H1 (cell line): ENCODE data around the gene CDC42EP1. TPM values are rescaled to one million over a fixed set of nuclear protein-coding genes. Genes with fewer than 3 reads are reported as not detected.

Experiments
- CTCF ChIA-PET: fragments of 300-600 bp; sonication (Branson Sonifier 250); formaldehyde crosslinking; loops from one replicate; lab custom pipeline; 2021; ENCODE audit not compliant: partially characterized antibody; lab: Charles Lee
- POLR2A ChIA-PET: fragments of 300-600 bp; sonication (Branson Sonifier 250); formaldehyde crosslinking; loops from one replicate; lab custom pipeline; 2021; ENCODE audit warnings: inconsistent platforms; ENCODE audit not compliant: partially characterized antibody; lab: Charles Lee
- DNase-seq, 2 experiments: peaks; one replicate each; pipeline versions ENCODE4 v3.0.0 to v3.0.0-alpha.2; 2010 to 2022; ENCODE audit warnings: low spot score in 2 of 2, low read depth in 1 of 2, mixed read lengths in 1 of 2
- FAIRE-seq: peaks from 2 replicates; lab custom pipeline; 2011; peaks lifted over from hg19 to GRCh38; lab: Jason Lieb, UNC
- H2AFZ ChIP-seq: 2 replicates; pipeline ENCODE4 v1.8.1; 2012; ENCODE audit warnings: low read length, inconsistent platforms
- H2AK5ac ChIP-seq: 2 replicates; pipeline ENCODE4 v1.6.1; 2013; ENCODE audit warnings: low read depth, low read length
- H2BK120ac ChIP-seq: replicated peaks from 2 replicates; pipeline ENCODE3; 2013; ENCODE audit warnings: low read depth, low read length, inconsistent platforms
- H2BK12ac ChIP-seq: 2 replicates; pipeline ENCODE4 v1.6.1; 2013; ENCODE audit warnings: low read depth, low read length
- H2BK15ac ChIP-seq: 2 replicates; pipeline ENCODE4 v1.6.1; 2013; ENCODE audit warnings: low read length
- H2BK20ac ChIP-seq: 2 replicates; pipeline ENCODE4 v1.6.1; 2013; ENCODE audit warnings: low read length
- H2BK5ac ChIP-seq: 2 replicates; pipeline ENCODE4 v1.6.1; 2013; ENCODE audit warnings: low read depth, low read length
- H3K14ac ChIP-seq: 2 replicates; pipeline ENCODE4 v1.6.1; 2013; ENCODE audit warnings: inconsistent platforms; ENCODE audit not compliant: insufficient read length
- H3K18ac ChIP-seq: 2 replicates; pipeline ENCODE4 v1.6.1; 2013; ENCODE audit warnings: low read length; ENCODE audit errors: extremely low read depth
- H3K23ac ChIP-seq: 2 replicates; pipeline ENCODE4 v1.6.1; 2013; ENCODE audit warnings: inconsistent platforms; ENCODE audit not compliant: insufficient read length
- H3K23me2 ChIP-seq: 2 replicates; pipeline ENCODE4 v1.6.1; 2013; ENCODE audit warnings: low read depth, low read length
- H3K27ac ChIP-seq: 2 replicates; pipeline ENCODE4 v1.6.1; 2011; ENCODE audit warnings: low read depth, low read length, inconsistent platforms
- H3K27me3 ChIP-seq, 4 experiments: replicated peaks in 1 of 4; 1 replicate in 1 of 4; 2 replicates in 3 of 4; pipeline versions ENCODE4 v1.6.1 to v1.8.1; 2011 to 2013; ENCODE audit warnings: low read length in 3 of 4, mild to moderate bottlenecking in 3 of 4, inconsistent platforms in 2 of 4, mixed read lengths in 2 of 4, moderate library complexity in 1 of 4; ENCODE audit not compliant: control insufficient read depth in 3 of 4, insufficient read depth in 3 of 4; ENCODE audit errors: extremely low read depth in 1 of 4
- H3K36me3 ChIP-seq, 4 experiments: 2 replicates each; pipeline versions ENCODE4 v1.6.1 to v1.8.1; 2011 to 2013; ENCODE audit warnings: mild to moderate bottlenecking in 4 of 4, low read length in 3 of 4, moderate library complexity in 2 of 4, control low read depth in 1 of 4, inconsistent platforms in 1 of 4; ENCODE audit not compliant: insufficient read depth in 4 of 4, control insufficient read depth in 2 of 4
- H3K4ac ChIP-seq: replicated peaks from 2 replicates; pipeline ENCODE3; 2013; ENCODE audit warnings: low read length, low read depth, mixed read lengths, inconsistent platforms; ENCODE audit not compliant: insufficient read length
- H3K4me1 ChIP-seq, 4 experiments: replicated peaks in 1 of 4; 1 replicate in 1 of 4; 2 replicates in 3 of 4; pipeline versions ENCODE4 v1.6.1 to v1.8.1; 2011 to 2013; ENCODE audit warnings: low read length in 3 of 4, inconsistent platforms in 2 of 4, mixed read lengths in 1 of 4; ENCODE audit not compliant: insufficient read depth in 4 of 4, control insufficient read depth in 3 of 4
- H3K4me2 ChIP-seq, 2 experiments: 2 replicates each; pipeline versions ENCODE4 v1.6.1 to v1.8.1; 2011 to 2013; ENCODE audit warnings: low read depth in 2 of 2, low read length in 2 of 2, control low read depth in 1 of 2, inconsistent platforms in 1 of 2, mild to moderate bottlenecking in 1 of 2; ENCODE audit not compliant: insufficient read depth in 1 of 2
- H3K4me3 ChIP-seq, 4 experiments: fragments of 200-600, 300-600 bp in 1 of 4; sonication (generic), shearing (Covaris generic), sonication (Bioruptor Twin) in 1 of 4; 2 replicates each; pipeline versions ENCODE4 v1.5.1 to v1.8.1; 2011 to 2016; ENCODE audit warnings: low read length in 4 of 4, low read depth in 3 of 4, control low read depth in 2 of 4, inconsistent platforms in 2 of 4, mild to moderate bottlenecking in 2 of 4, mixed read lengths in 1 of 4, moderate library complexity in 1 of 4; ENCODE audit not compliant: insufficient read depth in 2 of 4; ENCODE audit errors: extremely low read depth in 1 of 4
- H3K56ac ChIP-seq: replicated peaks from 2 replicates; pipeline ENCODE3; 2013; ENCODE audit warnings: low read depth, mild to moderate bottlenecking, mixed read lengths, low read length, inconsistent platforms; ENCODE audit not compliant: insufficient read length
- H3K79me1 ChIP-seq: 2 replicates; pipeline ENCODE4 v1.6.1; 2013; ENCODE audit warnings: low read depth, low read length, control low read depth
- H3K79me2 ChIP-seq, 2 experiments: 2 replicates each; pipeline versions ENCODE4 v1.6.1 to v1.8.1; 2012 to 2013; ENCODE audit warnings: low read length in 2 of 2, mild to moderate bottlenecking in 2 of 2, inconsistent platforms in 1 of 2; ENCODE audit not compliant: insufficient read depth in 2 of 2, control insufficient read depth in 1 of 2
- H3K9ac ChIP-seq, 4 experiments: replicated peaks in 1 of 4; 1 replicate in 1 of 4; 2 replicates in 3 of 4; pipeline versions ENCODE4 v1.6.1 to v1.8.1; 2011 to 2013; ENCODE audit warnings: low read depth in 3 of 4, low read length in 3 of 4, control low read depth in 2 of 4, mild to moderate bottlenecking in 2 of 4, moderate library complexity in 2 of 4, inconsistent platforms in 1 of 4; ENCODE audit errors: extremely low read depth in 1 of 4
- H3K9me3 ChIP-seq, 2 experiments: 2 replicates each; pipeline versions ENCODE4 v1.6.1 to v1.8.1; 2012 to 2013; ENCODE audit warnings: mild to moderate bottlenecking in 2 of 2, moderate library complexity in 2 of 2, control low read depth in 1 of 2, inconsistent platforms in 1 of 2, low read depth in 1 of 2, low read length in 1 of 2, mixed read lengths in 1 of 2; ENCODE audit not compliant: insufficient read depth in 2 of 2
- H4K20me1 ChIP-seq, 2 experiments: replicated peaks in 1 of 2; 2 replicates each; pipeline versions ENCODE3 to v1.8.1; 2011 to 2013; ENCODE audit warnings: inconsistent platforms in 2 of 2, low read length in 2 of 2, mild to moderate bottlenecking in 1 of 2; ENCODE audit not compliant: insufficient read depth in 2 of 2, control insufficient read depth in 1 of 2
- H4K5ac ChIP-seq: 2 replicates; pipeline ENCODE4 v1.6.1; 2013; ENCODE audit warnings: low read length, low read depth, mixed read lengths, inconsistent platforms; ENCODE audit not compliant: insufficient read length
- H4K8ac ChIP-seq: 2 replicates; pipeline ENCODE4 v1.8.0; 2013; ENCODE audit warnings: mild to moderate bottlenecking, moderate library complexity, low read length, inconsistent platforms; ENCODE audit not compliant: insufficient read depth; ENCODE audit errors: extremely low read depth
- H4K91ac ChIP-seq: replicated peaks from 2 replicates; pipeline ENCODE3; 2013; ENCODE audit warnings: low read length, mixed read lengths, inconsistent platforms; ENCODE audit not compliant: insufficient read length
- CBX5 ChIP-seq: fragments of 300-800, 300-1000 bp; sonication (generic); IDR thresholded peaks from 2 replicates; pipeline ENCODE4 v1.7.1; 2016; ENCODE audit warnings: antibody characterized with exemption, low read length, low read depth
- HDAC2 ChIP-seq, 2 experiments: fragments of 300-600 bp in 1 of 2; sonication (generic) in 1 of 2; IDR thresholded peaks; 2 replicates each; pipeline ENCODE4 v1.6.1; 2011 to 2012; ENCODE audit warnings: low read depth in 2 of 2, low read length in 2 of 2, mild to moderate bottlenecking in 2 of 2, moderate library complexity in 2 of 2, borderline replicate concordance in 1 of 2, inconsistent platforms in 1 of 2
- HDAC6 ChIP-seq: IDR thresholded peaks from one replicate; pipeline ENCODE4 v1.7.1; 2012; ENCODE audit warnings: low read depth, mild to moderate bottlenecking, inconsistent platforms, low read length, moderate library complexity
- JUND ChIP-seq: IDR thresholded peaks from 2 replicates; pipeline ENCODE4 v1.6.1; 2011; ENCODE audit warnings: mild to moderate bottlenecking, improper control_type of control experiment, low read length
- RAD21 ChIP-seq, 2 experiments: IDR thresholded peaks in 1 of 2; conservative IDR thresholded peaks in 1 of 2; 2 replicates each; pipeline ENCODE4 v1.6.1; 2011; ENCODE audit warnings: low read depth in 2 of 2, low read length in 2 of 2, improper control_type of control experiment in 1 of 2, inconsistent platforms in 1 of 2, mild to moderate bottlenecking in 1 of 2, moderate library complexity in 1 of 2
- RFX5 ChIP-seq: IDR thresholded peaks from 2 replicates; pipeline ENCODE4 v1.6.1; 2011; ENCODE audit warnings: low read depth, low read length, improper control_type of control experiment, borderline replicate concordance
- SAP30 ChIP-seq: fragments of 300-600 bp; sonication (generic); IDR thresholded peaks from 2 replicates; pipeline ENCODE4 v1.7.1; 2012; ENCODE audit warnings: low read length, moderate library complexity, mild to moderate bottlenecking, inconsistent platforms; ENCODE audit not compliant: insufficient read depth, insufficient replicate concordance
- SIRT6 ChIP-seq: IDR thresholded peaks from one replicate; pipeline ENCODE4 v1.7.1; 2012; ENCODE audit warnings: low read length, inconsistent platforms
- WGBS, 2 experiments: shearing (Covaris generic) in 1 of 2; methylation state at CpG; one replicate each; pipeline versions ENCODE4 v1.1.6 to v1.1.7; 2013 to 2015; ENCODE audit warnings: low lambda C conversion rate in 2 of 2, mixed read lengths in 2 of 2, inconsistent platforms in 1 of 2, low coverage in 1 of 2, missing lambda C conversion rate in 1 of 2; ENCODE audit not compliant: insufficient replicate concordance in 2 of 2, insufficient coverage in 1 of 2, insufficient read length in 1 of 2; ENCODE audit errors: extremely low coverage in 1 of 2, missing lambda C conversion rate in 1 of 2; 5-methylcytosine and 5-hydroxymethylcytosine counted together
- polyA plus RNA-seq, 7 experiments: library from polyadenylated mRNA; depleted of rRNA in 3 of 7; stranded (reverse) in 5 of 7; unstranded in 2 of 7; fragments of >200 nt in 5 of 7; fragments of 200-250 nt in 2 of 7; gene quantifications; 1 replicate in 5 of 7; 2 replicates in 1 of 7; 4 replicates in 1 of 7; pipeline versions ENCODE4 v1.2.1 to v1.2.3, GENCODE V29; 2011 to 2013; ENCODE audit warnings: missing spikeins in 2 of 7, mixed read lengths in 2 of 7
- total RNA-seq: library from RNA; stranded (reverse); fragmentation: NEBNext Ultra II Directional; extraction: Animal tissue kit (Norgen Biotek cat#: 25700); gene quantifications from 2 replicates; pipeline ENCODE4 v1.2.1, GENCODE V29; 2021
- TF ChIP-seq, protein P1 (sequence below): IDR thresholded peaks from 2 replicates; pipeline ENCODE4 v1.6.1; 2012; ENCODE audit warnings: inconsistent platforms
- TF ChIP-seq, protein P2 (sequence below): IDR thresholded peaks from 2 replicates; pipeline ENCODE4 v1.6.1; 2012; ENCODE audit warnings: inconsistent platforms
- TF ChIP-seq, protein P3 (sequence below): IDR thresholded peaks from 2 replicates; pipeline ENCODE4 v1.6.1; 2011; ENCODE audit warnings: low read length, improper control_type of control experiment

CDC42EP1 gene
- total and polyA plus RNA-seq, 2 of the 8 experiments (the other 6 are each of a cell fraction or from before 2014, with no cell fraction given), result 8.3 to 11.2 TPM

DNA sequence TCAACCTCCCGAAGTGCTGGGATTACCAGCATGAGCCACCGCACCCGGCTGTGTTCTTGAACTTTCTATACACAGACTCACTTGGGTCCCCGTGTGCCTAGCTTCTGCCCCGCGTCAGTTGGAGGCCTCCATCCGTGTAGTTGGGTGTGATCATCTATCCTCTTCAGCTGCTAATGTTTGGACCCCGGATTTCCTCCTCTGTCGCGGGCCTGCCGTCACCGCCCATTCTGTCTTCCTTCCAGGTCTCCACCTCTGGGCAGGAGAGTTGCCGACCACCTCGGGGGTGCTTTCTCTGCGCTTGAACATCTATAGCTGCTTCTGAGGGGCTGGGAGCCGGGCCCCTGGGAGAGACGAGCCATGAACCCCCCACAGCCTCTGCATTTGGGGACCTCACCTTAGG lies 5.5 kb downstream of the CDC42EP1 start:
- peaks cover 6 to 12% (median 8%) of the 10 kb centered on the region in 4 experiments; a peak in 6 of 7 replicates for H3K27me3 ChIP-seq
- no peak overlapping the region for H3K4me3 ChIP-seq
- H3K56ac ChIP-seq, result no peak overlapping the region
- H3K9ac ChIP-seq, result no peak overlapping the region
- H3K4ac ChIP-seq, result no peak overlapping the region
- H3K4me2 ChIP-seq, result no peak overlapping the region
- no peak for FAIRE-seq
- no peak overlapping the region; the same call in 1 of the 2 replicates for H3K18ac ChIP-seq
- no peak overlapping the region for H2BK20ac ChIP-seq
- no peaks in the 10 kb centered on the region for H3K79me1 ChIP-seq
- no peak overlapping the region for H3K14ac ChIP-seq
- DNase-seq, result no peak
- H2BK120ac ChIP-seq, result no peak overlapping the region
- no peak overlapping the region for H2AFZ ChIP-seq
- H3K27ac ChIP-seq, result no peak overlapping the region
- no peak overlapping the region for H2BK15ac ChIP-seq
- POLR2A ChIA-PET, result interaction anchor here (1.0 to 12.2 kb wide), 5 partner anchors 9 to 120 kb away, joined by 3 to 198 read pairs (median 3); partner anchors contain the start of gene NOL12
- H2BK5ac ChIP-seq, result no peak overlapping the region
- no peak overlapping the region for H4K5ac ChIP-seq
- no peak overlapping the region for H2BK12ac ChIP-seq
- H3K23me2 ChIP-seq, result peaks cover 8% of the 10 kb centered on the region; the same call in 1 of the 2 replicates
- no peaks in the 10 kb centered on the region for H3K36me3 ChIP-seq
- no peak overlapping the region for H4K91ac ChIP-seq
- H3K79me2 ChIP-seq, result no peaks in the 10 kb centered on the region
- H3K9me3 ChIP-seq, result no peaks in the 10 kb centered on the region
- H4K8ac ChIP-seq, result no peak overlapping the region
- no peak overlapping the region for H2AK5ac ChIP-seq
- no peak overlapping the region for H3K23ac ChIP-seq
- 80% methylated on average over 15 of the region's 17 CpGs; no CpG with 5 or more reads in 1 of the 2 experiments for WGBS, 2 experiments
- no peaks in the 10 kb centered on the region for H4K20me1 ChIP-seq
- peaks cover 13 to 47% (median 27%) of the 10 kb centered on the region in 4 experiments for H3K4me1 ChIP-seq
- CTCF ChIA-PET, result interaction anchor here (0.6 to 39.4 kb wide), 17 partner anchors 9 to 297 kb away, joined by 3 to 1347 read pairs (median 15); partner anchors contain the start of genes GGA1, LGALS2 and MFNG
- TF ChIP-seq HDAC2 (IDR thresholded peaks at IDR 0.05; ENCODE audit: borderline replicate concordance in 1 of 2, low read depth in 2 of 2, low read length in 2 of 2) (no peak), HDAC6 (no peak), JUND (no peak), CBX5 (no peak), SIRT6 (no peak), RAD21 (IDR thresholded peaks at IDR 0.05 in 1 of 2, conservative IDR thresholded peaks at IDR 0.05 in 1 of 2; ENCODE audit: low read depth in 2 of 2, low read length in 2 of 2) (no peak), SAP30 (no peak), RFX5 (no peak)
- TF ChIP-seq, protein P1, sequence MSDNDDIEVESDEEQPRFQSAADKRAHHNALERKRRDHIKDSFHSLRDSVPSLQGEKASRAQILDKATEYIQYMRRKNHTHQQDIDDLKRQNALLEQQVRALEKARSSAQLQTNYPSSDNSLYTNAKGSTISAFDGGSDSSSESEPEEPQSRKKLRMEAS, result no peak
- TF ChIP-seq, protein P2, sequence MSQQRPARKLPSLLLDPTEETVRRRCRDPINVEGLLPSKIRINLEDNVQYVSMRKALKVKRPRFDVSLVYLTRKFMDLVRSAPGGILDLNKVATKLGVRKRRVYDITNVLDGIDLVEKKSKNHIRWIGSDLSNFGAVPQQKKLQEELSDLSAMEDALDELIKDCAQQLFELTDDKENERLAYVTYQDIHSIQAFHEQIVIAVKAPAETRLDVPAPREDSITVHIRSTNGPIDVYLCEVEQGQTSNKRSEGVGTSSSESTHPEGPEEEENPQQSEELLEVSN, result no peak
- TF ChIP-seq, protein P3, sequence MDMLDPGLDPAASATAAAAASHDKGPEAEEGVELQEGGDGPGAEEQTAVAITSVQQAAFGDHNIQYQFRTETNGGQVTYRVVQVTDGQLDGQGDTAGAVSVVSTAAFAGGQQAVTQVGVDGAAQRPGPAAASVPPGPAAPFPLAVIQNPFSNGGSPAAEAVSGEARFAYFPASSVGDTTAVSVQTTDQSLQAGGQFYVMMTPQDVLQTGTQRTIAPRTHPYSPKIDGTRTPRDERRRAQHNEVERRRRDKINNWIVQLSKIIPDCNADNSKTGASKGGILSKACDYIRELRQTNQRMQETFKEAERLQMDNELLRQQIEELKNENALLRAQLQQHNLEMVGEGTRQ, result no peak
